Pancreas (tissue), 10 donors: ENCODE results near the gene INS. TPM values are rescaled to one million over a fixed set of nuclear protein-coding genes. Genes with fewer than 3 reads are reported as not detected.
A peak's percentile ranks its signal among the peaks of the same experiment; 100 is the strongest.

Experiments used
- ATAC-seq, 4 donors: fragments of 200-7000 bp; cut with Tn5 transposase; one replicate each; pipeline versions ENCODE4 v1.8.0 to v1.9.1; 2020; ENCODE audit warnings: mild to moderate bottlenecking in 4 of 4, moderate library complexity in 4 of 4
- DNase-seq, 6 donors: peaks; one replicate each; pipeline ENCODE4 v3.0.0-alpha.2; 2020
- FAIRE-seq: peaks from 2 replicates; lab custom pipeline; 2012; peaks lifted over from hg19 to GRCh38; lab: Jason Lieb, UNC
- H3K27ac ChIP-seq, 4 donors: fragments of 200-600 bp; sonication (generic); 1 replicate in 3 of 4; 2 replicates in 1 of 4; pipeline versions ENCODE4 v1.5.0 to v1.8.0; 2020
- H3K27me3 ChIP-seq, 4 donors: fragments of 200-600 bp; one replicate each; pipeline ENCODE4 v1.8.0; 2021
- H3K36me3 ChIP-seq, 3 donors: fragments of 200-600 bp; sonication (generic) in 1 of 3; one replicate each; pipeline versions ENCODE4 v1.5.0 to v1.8.0; 2020 to 2021
- H3K4me1 ChIP-seq, 3 donors: fragments of 200-600 bp; one replicate each; pipeline ENCODE4 v1.8.0; 2021
- H3K4me3 ChIP-seq, 4 donors: fragments of 200-600 bp; sonication (generic) in 2 of 4; one replicate each; pipeline versions ENCODE4 v1.5.0 to v1.8.0; 2020 to 2021
- H3K9me3 ChIP-seq, 4 donors: fragments of 200-600 bp; one replicate each; pipeline ENCODE4 v1.8.0; 2021
- CTCF ChIP-seq, 4 donors: fragments of 200-600 bp; sonication (generic) in 3 of 4; IDR thresholded peaks; one replicate each; pipeline versions ENCODE4 v1.5.0 to v1.8.0; 2021; ENCODE audit warnings: antibody characterized with exemption in 4 of 4
- WGBS, 2 donors: extraction: QIAGEN DNeasy Blood & Tissue Kit; methylation state at CpG; one replicate each; pipeline ENCODE4 v1.1.7; 2013; 5-methylcytosine and 5-hydroxymethylcytosine counted together
- intact Hi-C, 3 donors: fragments of 100-400 bp; cut with DNase I; formaldehyde crosslinking; loops; one replicate each; pipeline versions ENCODE4 v1.11.1 to v1.14.2; 2022
- polyA plus RNA-seq, 2 donors: library from polyadenylated mRNA; stranded (reverse); fragments of 200-250 nt; gene quantifications; one replicate each; pipeline ENCODE4 v1.2.3, GENCODE V29; 2013
- total RNA-seq, 6 donors: library from RNA; stranded (reverse); fragmentation: NEBNext Ultra II Directional in 4 of 6; extraction: Animal tissue kit (Norgen Biotek cat#: 25700) in 4 of 6; gene quantifications; one replicate each; pipeline versions ENCODE4 v1.2.1 to v1.2.4, GENCODE V29; 2021 to 2023
- donor health status: healthy with polysubstance abuse.
- donor health status: DM: no; HTN: no; CAD: no; lungs with moderate emphysema.
- donor health status: DM: no; HTN: no; CAD: no.
- donor health status: control.
- donor health status: control.
- donor health status: Bipolar disorder and iron deficiency.
- donor health status: DM: yes; HTN: yes; CAD: no.
- donor health status: DM: no; HTN: no; CAD: no.
- donor health status: DM: no; HTN: no; CAD: no.
- donor health status: DM: yes; HTN: yes; CAD: no.

Gene INS
- total and polyA plus RNA-seq, 8 donors, result 1,425 to 145,342 (median 6,399) TPM

GRCh38 chr11:2149460-2149859 is 11.5 kb downstream of the INS start:
- TF ChIP-seq CTCF (IDR thresholded peaks at IDR 0.05), result no peak
- no peak overlapping the region for H3K4me3 ChIP-seq
- intact Hi-C loops, result loop anchor here in 1 of 3 donors (5.0 to 10.0 kb wide), 2 partner anchors 225 to 312 kb away; partner anchors contain the start of gene TNNI2
- peak in 2 of 6 donors; percentile 21 to 39 for DNase-seq
- no peaks in the 10 kb centered on the region for H3K9me3 ChIP-seq
- no peak for ATAC-seq
- peaks cover 0 to 18% (median 0%) of the 10 kb centered on the region in 4 donors for H3K27me3 ChIP-seq
- H3K36me3 ChIP-seq, result no peaks in the 10 kb centered on the region
- FAIRE-seq, result no peak
- H3K27ac ChIP-seq, result no peak overlapping the region
- H3K4me1 ChIP-seq, result no peaks in the 10 kb centered on the region
- WGBS, 2 donors, result 27 to 38% methylated on average over 8 of the region's 8 CpGs

- Histone ChIP-seq H3K27ac (no peak overlapping the region), H3K4me3 (no peak overlapping the region), H3K36me3 (no peaks in the 10 kb centered on the region), H3K4me1 (peaks cover 0 to 5% (median 0%) of the 10 kb centered on the region in 3 donors), H3K9me3 (no peaks in the 10 kb centered on the region), H3K27me3 (peaks cover 0 to 18% (median 0%) of the 10 kb centered on the region in 4 donors)
- intact Hi-C loops, result loop anchor here in 1 of 3 donors (5.0 to 10.0 kb wide), 2 partner anchors 224 to 311 kb away; partner anchors contain the start of gene TNNI2
- WGBS, 2 donors, result 42 to 54% methylated on average over 5 of the region's 5 CpGs
- DNase-seq (peak in 1 of 6 donors; percentile 12), ATAC-seq (no peak), FAIRE-seq (no peak)
- TF ChIP-seq CTCF (IDR thresholded peaks at IDR 0.05), result no peak
These were observed 12.4 kb downstream of the INS start for GRCh38 chr11:2148595-2148994.

GRCh38 chr11:2147391-2147790 is 13.6 kb downstream of the INS start:
- FAIRE-seq, result no peak

GRCh38 chr11:2146051-2146450 is 15.0 kb downstream of the INS start:
- peaks cover 0 to 5% (median 0%) of the 10 kb centered on the region in 3 donors for H3K4me1 ChIP-seq
- peak in 2 of 6 donors; percentile 12 to 41 for DNase-seq
- peaks cover 0 to 33% (median under 1%) of the 10 kb centered on the region in 4 donors for H3K27me3 ChIP-seq
- H3K36me3 ChIP-seq, result no peaks in the 10 kb centered on the region
- no peak for FAIRE-seq
- no peak for ATAC-seq
- intact Hi-C loops, result loop anchor here in 1 of 3 donors (5.0 to 10.0 kb wide), 2 partner anchors 221 to 309 kb away; partner anchors contain the start of gene TNNI2
- H3K27ac ChIP-seq, result no peak overlapping the region
- no peak for TF ChIP-seq CTCF (IDR thresholded peaks at IDR 0.05)
- WGBS, 2 donors, result 30 to 38% methylated on average over 18 to 19 of the region's 19 CpGs
- no peaks in the 10 kb centered on the region for H3K9me3 ChIP-seq
- H3K4me3 ChIP-seq, result no peak overlapping the region

More at GRCh38 chr11:2147391-2147790, 13.6 kb downstream of the INS start:
- no peak for TF ChIP-seq CTCF (IDR thresholded peaks at IDR 0.05)
- Histone ChIP-seq H3K4me1 (peaks cover 0 to 5% (median 0%) of the 10 kb centered on the region in 3 donors), H3K36me3 (no peaks in the 10 kb centered on the region), H3K27me3 (peaks cover 0 to 21% (median 0%) of the 10 kb centered on the region in 4 donors), H3K9me3 (no peaks in the 10 kb centered on the region), H3K4me3 (no peak overlapping the region), H3K27ac (no peak overlapping the region)
- WGBS, 2 donors, result 34 to 47% methylated on average over 11 of the region's 11 CpGs
- DNase-seq, result peak in 2 of 6 donors; percentile 18 to 62
- ATAC-seq, result no peak
- intact Hi-C loops, result loop anchor here in 1 of 3 donors (5.0 to 10.0 kb wide), 2 partner anchors 223 to 310 kb away; partner anchors contain the start of gene TNNI2
